ENCODE data around the gene CNTNAP2. TPM values are rescaled to one million over a fixed set of nuclear protein-coding genes. Genes with fewer than 3 reads are reported as not detected.

Gene CNTNAP2
- total RNA-seq, 1 donor from 2014 or later: 2.2 TPM

GRCh38 chr7:148394582-148394981 is 2278.0 kb downstream of the CNTNAP2 start:
- DNase-seq (ENCODE audit: extremely low spot score in 2 of 2): no peak
- H3K36me3 ChIP-seq: no peaks in the 10 kb centered on the region
- intact Hi-C loops (cut with DNase I): no loop called here
- no peak for TF ChIP-seq POLR2AphosphoS5 (IDR thresholded peaks at IDR 0.05; ENCODE audit: insufficient read depth in 1 of 2, low read depth in 1 of 2)
- no peak for TF ChIP-seq CTCF (IDR thresholded peaks at IDR 0.05)
- no peak for TF ChIP-seq POLR2A (IDR thresholded peaks at IDR 0.05)
- H3K4me3 ChIP-seq: no peak overlapping the region
- no peaks in the 10 kb centered on the region for H3K4me1 ChIP-seq
- no peaks in the 10 kb centered on the region for H3K9me3 ChIP-seq
- H3K27me3 ChIP-seq: no peaks in the 10 kb centered on the region
- no peak overlapping the region for H3K27ac ChIP-seq

GRCh38 chr7:148395352-148395811 is 2278.8 kb downstream of the CNTNAP2 start:
- no peaks in the 10 kb centered on the region for H3K27me3 ChIP-seq
- DNase-seq (ENCODE audit: extremely low spot score in 2 of 2): no peak
- intact Hi-C loops (cut with DNase I): no loop called here
- no peak overlapping the region for H3K4me3 ChIP-seq
- H3K27ac ChIP-seq: no peak overlapping the region
- H3K36me3 ChIP-seq: no peaks in the 10 kb centered on the region
- H3K4me1 ChIP-seq: no peaks in the 10 kb centered on the region
- no peaks in the 10 kb centered on the region for H3K9me3 ChIP-seq
- no peak for TF ChIP-seq CTCF (IDR thresholded peaks at IDR 0.05)
- no peak for TF ChIP-seq POLR2A (IDR thresholded peaks at IDR 0.05)
- TF ChIP-seq POLR2AphosphoS5 (IDR thresholded peaks at IDR 0.05; ENCODE audit: insufficient read depth in 1 of 2, low read depth in 1 of 2): no peak

- Histone ChIP-seq H3K9me3 (no peaks in the 10 kb centered on the region), H3K27me3 (no peaks in the 10 kb centered on the region), H3K4me3 (no peak overlapping the region), H3K36me3 (no peaks in the 10 kb centered on the region), H3K27ac (no peak overlapping the region), H3K4me1 (no peaks in the 10 kb centered on the region)
- TF ChIP-seq CTCF (IDR thresholded peaks at IDR 0.05) (no peak), POLR2A (IDR thresholded peaks at IDR 0.05) (no peak), POLR2AphosphoS5 (IDR thresholded peaks at IDR 0.05; ENCODE audit: insufficient read depth in 1 of 2, low read depth in 1 of 2) (no peak)
- intact Hi-C loops (cut with DNase I): no loop called here
- no peak for DNase-seq (ENCODE audit: extremely low spot score in 2 of 2)
Measured at GRCh38 chr7:148395990-148396716, 2279.6 kb downstream of the CNTNAP2 start.

- H3K27ac ChIP-seq: no peak overlapping the region
- H3K9me3 ChIP-seq: no peaks in the 10 kb centered on the region
- no peak for DNase-seq (ENCODE audit: extremely low spot score in 2 of 2)
- H3K4me1 ChIP-seq: no peaks in the 10 kb centered on the region
- no peak overlapping the region for H3K4me3 ChIP-seq
- no peaks in the 10 kb centered on the region for H3K36me3 ChIP-seq
- H3K27me3 ChIP-seq: no peaks in the 10 kb centered on the region
- intact Hi-C loops (cut with DNase I): no loop called here
- TF ChIP-seq POLR2AphosphoS5 (IDR thresholded peaks at IDR 0.05; ENCODE audit: insufficient read depth in 1 of 2, low read depth in 1 of 2) (no peak), POLR2A (IDR thresholded peaks at IDR 0.05) (no peak)
Measured at GRCh38 chr7:148397056-148397455, 2280.5 kb downstream of the CNTNAP2 start.

- TF ChIP-seq POLR2A (IDR thresholded peaks at IDR 0.05) (no peak), CTCF (IDR thresholded peaks at IDR 0.05) (no peak), POLR2AphosphoS5 (IDR thresholded peaks at IDR 0.05; ENCODE audit: insufficient read depth in 1 of 2, low read depth in 1 of 2) (no peak)
- H3K27me3 ChIP-seq: no peaks in the 10 kb centered on the region
- no peak overlapping the region for H3K27ac ChIP-seq
- H3K4me3 ChIP-seq: no peak overlapping the region
- no peaks in the 10 kb centered on the region for H3K36me3 ChIP-seq
- H3K4me1 ChIP-seq: no peaks in the 10 kb centered on the region
- H3K9me3 ChIP-seq: no peaks in the 10 kb centered on the region
- intact Hi-C loops (cut with DNase I): no loop called here
- DNase-seq (ENCODE audit: extremely low spot score in 2 of 2): no peak
Measured at GRCh38 chr7:148397551-148397950, 2280.9 kb downstream of the CNTNAP2 start.
